ENCODE data around the gene CPB1.
"Not testable (repeated sequence)": the region's sequence is repeated elsewhere in the genome, so short reads cannot be mapped to it uniquely, and the experiment has no call there.

The CPB1 gene

GRCh38 chr3:148827585-148827984 lies at the start of gene CPB1:
Gene CPB1, plus strand, starts transcription at chr3:148827811. Its CDS starts 13 bp downstream, at chr3:148827824.
- DNase-seq, result no peak

DNA sequence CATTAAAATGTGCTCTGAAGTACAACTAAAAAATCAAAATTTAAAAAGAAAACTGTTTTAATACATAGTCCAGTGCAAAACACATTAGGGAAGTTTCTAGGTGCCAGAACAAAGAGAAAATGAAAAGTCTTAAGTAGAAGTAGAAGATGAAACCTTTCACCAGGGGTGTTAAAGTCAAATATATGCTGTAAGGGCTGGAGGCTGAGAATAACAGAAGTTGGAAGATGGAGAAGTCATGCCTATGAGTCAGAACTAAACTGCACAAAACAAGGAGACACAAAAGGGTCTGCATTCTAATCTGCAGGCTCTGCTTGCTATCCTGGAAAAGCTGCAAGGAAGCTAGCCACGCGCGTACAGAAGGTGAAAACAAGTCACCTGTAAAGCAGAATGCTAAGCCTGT lies 48.7 kb upstream of the CPB1 start:
- no peak for DNase-seq

GRCh38 chr3:148785026-148785425 lies 42.6 kb upstream of the CPB1 start:
- DNase-seq, result not testable (repeated sequence)

DNA sequence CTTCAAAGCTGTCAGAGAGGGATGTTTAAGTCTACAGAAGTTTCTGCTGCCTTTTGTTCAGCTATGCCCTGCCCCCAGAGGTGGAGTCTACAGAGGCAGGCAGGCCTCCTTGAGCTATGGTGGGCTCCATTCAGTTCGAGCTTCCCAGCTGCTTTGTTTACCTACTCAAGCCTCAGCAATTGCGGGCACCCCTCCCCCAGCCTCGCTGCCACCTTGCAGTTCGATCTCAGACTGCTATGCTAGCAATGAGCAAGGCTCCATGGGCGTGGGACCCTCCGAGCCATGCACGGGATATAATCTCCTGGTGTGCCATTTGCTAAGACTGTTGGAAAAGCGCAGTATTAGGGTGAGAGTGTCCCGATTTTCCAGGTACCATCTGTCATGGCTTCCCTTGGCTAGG lies 41.5 kb upstream of the CPB1 start:
- DNase-seq, result not testable (repeated sequence)

GRCh38 chr3:148789146-148789545 lies 38.5 kb upstream of the CPB1 start:
- DNase-seq, result peak; percentile 59

DNA sequence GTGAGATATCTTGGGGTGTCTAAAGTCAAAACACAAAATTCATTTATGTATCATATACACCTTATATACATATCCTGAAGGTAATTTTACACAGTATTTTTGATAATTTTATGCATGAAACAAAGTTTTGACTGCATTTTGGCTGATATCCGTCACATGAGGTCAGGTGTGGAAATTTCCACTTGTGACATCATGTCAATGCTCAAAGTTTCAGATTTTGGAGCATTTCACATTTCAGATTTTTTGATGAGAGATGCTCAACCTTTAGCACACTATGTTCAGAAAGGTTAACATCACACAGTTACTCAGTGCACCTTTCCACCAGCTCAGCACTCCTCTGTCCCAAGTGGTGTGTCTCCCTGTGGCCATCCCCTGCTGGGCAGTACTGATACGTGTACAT lies 37.7 kb upstream of the CPB1 start:
- DNase-seq, result no peak

DNA sequence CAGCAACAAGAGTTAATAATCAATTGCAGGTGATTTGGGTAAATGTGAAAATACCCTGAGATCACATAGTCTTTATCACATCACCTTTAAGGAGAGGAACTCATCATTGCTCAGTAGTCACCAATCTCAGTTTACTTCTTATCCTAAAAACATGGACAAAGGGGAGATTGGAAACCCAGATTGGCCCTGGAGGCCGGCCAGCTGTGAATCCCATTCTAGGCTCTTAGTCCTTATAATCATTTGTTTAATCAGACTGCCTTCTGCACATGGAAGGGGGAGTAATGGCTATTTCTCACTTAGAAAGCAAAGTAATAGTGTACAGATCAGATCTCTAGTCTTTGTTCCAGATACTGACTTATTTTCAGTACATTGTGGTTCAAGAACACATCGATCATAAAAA lies 37.2 kb upstream of the CPB1 start:
- no peak for DNase-seq

GRCh38 chr3:148790851-148791735 lies 36.5 kb upstream of the CPB1 start:
- no peak for DNase-seq

- no peak for DNase-seq
Observed at GRCh38 chr3:148791920-148792319, 35.7 kb upstream of the CPB1 start.

GRCh38 chr3:148792516-148792915 lies 35.1 kb upstream of the CPB1 start:
- no peak for DNase-seq

- DNase-seq, result no peak
Observed at GRCh38 chr3:148796799-148797198, 30.8 kb upstream of the CPB1 start.

GRCh38 chr3:148797795-148798194 lies 29.8 kb upstream of the CPB1 start:
- DNase-seq, result no peak

DNA sequence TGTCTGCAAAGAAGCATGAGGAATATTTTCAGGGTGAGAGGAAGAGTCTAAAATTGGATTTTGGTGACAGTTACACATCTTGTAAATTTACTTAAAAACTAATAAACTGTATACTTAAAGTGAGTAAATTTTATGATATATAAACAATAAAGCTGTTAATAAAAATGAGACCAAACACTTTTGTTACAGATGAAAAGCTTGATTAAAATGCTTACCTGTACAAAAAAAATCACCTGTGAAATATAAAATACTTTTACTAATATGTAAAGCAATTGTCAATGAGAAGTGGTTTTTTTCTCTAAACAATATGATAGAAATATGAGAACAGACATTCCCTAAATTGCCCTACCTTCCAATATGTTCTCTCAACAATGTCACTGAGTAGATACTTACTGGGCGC lies 27.2 kb upstream of the CPB1 start:
- DNase-seq, result no peak

- no peak for DNase-seq
Observed at GRCh38 chr3:148809835-148810234, 17.8 kb upstream of the CPB1 start.

- no peak for DNase-seq
Observed at GRCh38 chr3:148815316-148816110, 12.1 kb upstream of the CPB1 start.

- no peak for DNase-seq
Observed at GRCh38 chr3:148816427-148816826, 11.2 kb upstream of the CPB1 start.

GRCh38 chr3:148816981-148817525 lies 10.6 kb upstream of the CPB1 start:
- DNase-seq, result no peak

DNA sequence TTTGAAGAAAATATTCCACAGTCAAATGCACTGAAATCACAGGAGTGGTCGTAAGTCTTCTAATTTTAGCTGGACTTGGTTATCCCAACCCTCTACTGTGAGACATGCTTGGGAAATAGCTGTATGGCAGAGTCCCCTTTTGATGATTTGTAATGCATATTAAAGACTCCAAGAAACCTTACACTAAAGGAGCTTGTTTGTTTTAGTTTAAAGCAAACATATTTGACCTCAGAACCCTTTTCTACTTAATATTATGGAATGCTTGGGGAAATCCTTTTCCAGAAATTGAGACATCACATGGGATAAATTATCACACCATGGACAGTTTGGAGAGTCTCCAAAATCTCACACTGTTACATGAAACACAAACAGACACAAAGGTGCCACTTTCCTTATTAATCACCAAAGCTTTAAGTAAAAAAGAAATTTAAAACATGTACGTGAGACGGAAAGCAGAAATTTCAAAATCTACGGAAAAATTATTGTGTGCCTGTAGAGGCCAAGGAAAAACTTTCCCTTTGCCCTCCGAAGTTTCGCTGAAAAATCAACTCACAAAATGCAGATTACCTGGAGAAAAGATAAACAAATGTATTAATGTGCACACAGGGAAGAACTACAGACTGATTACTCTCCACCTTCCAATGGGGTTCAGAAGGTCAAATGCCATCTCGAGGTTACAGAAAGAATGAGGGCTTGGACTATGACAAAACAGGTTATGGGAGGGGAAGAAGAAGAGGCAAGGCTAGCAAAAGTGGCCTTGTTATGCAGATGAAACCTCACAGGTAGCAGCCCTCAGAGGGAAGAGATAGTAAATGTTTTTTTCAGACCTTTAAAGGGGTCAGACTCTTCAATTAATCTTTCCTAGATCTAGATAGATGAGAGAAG lies 7.0 kb upstream of the CPB1 start:
- no peak for DNase-seq

DNA sequence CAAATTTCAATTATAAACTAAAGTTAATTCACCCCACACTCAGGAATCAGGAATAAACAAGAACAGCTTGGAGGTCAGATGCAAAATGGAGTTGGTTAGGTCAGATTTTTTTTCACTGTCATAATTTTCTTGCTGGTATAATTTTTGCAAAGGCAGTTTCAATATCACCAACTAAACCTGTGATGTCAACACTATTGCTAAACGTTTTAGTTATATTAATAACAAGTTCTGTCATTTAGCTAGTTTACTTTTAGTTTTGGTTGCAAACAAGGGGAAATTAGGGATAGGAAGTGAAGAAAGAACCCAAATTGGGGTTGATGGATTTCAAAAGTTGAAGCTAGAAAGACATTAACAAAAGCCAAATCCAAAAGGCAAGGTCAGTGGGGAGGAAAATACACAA lies 4.6 kb upstream of the CPB1 start:
- DNase-seq, result no peak

GRCh38 chr3:148825476-148825875 lies 2.1 kb upstream of the CPB1 start:
- no peak for DNase-seq

DNA sequence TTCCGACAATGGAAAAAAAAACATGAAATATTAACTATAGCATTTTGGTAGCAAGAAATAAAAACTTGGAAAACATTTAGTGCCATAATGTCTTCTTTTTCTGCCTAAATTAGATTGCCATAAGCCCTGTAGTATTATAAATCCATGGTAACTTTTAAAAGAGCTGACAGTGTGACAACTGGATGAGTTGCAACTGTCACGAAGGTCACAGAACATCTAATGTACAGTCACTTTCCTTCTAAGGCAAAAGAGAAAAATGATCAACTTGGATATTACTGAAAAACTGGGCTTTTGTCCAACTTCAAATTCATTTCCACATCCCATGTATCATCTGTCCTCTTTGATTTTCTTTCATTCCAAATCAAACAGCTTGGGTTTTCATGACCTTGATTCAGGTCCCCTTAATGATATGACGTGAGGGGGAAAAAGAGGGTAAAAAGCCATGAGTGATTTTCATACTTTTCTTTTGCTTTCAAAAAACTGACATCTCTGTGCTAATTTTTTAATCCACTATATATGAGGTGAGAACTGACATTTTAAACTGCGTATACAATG lies 602 bp downstream of the CPB1 start:
- no peak for DNase-seq

- no peak for DNase-seq
Observed at GRCh38 chr3:148829926-148830325, 2.3 kb downstream of the CPB1 start.

All from T1000 (cell line).